NCI-H446 treated with DMSO at 0.1 percent for 48 hours (cell line): ENCODE results near the gene METRNL.
A peak's percentile ranks its signal among the peaks of the same experiment; 100 is the strongest.
"Not testable (repeated sequence)": the region's sequence is repeated elsewhere in the genome, so short reads cannot be mapped to it uniquely, and the experiment has no call there.

ENCODE experiments used
- DNase-seq: peaks from one replicate; lab custom pipeline; 2025; lab: John Stamatoyannopoulos, UW

Gene METRNL

GRCh38 chr17:83108709-83109108 is 29.3 kb downstream of the METRNL start:
- DNase-seq = no peak

DNA sequence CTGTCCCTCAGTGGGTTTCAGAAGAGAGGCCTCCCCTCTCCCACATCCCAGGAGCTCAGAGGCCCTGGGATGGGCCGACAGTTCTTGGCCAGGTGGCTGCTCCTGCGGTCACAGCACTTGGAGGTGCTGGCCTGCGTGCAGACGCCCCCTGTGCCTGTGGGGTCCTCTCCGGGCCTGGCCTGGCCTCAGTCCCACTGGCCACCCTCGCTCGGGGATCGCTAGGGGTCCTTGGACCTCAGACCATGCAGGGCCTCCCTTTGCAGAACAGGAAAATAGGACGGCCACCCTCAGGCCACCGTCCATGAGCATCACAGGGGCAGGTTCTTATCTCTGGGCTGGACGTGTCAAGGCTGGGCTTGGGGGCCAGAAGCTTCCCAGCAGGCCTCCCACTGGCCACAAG is 30.0 kb downstream of the METRNL start:
- DNase-seq = no peak

GRCh38 chr17:83109793-83110645 is 30.6 kb downstream of the METRNL start:
- DNase-seq = peak; percentile 17

GRCh38 chr17:83110735-83111134 is 31.3 kb downstream of the METRNL start:
- no peak for DNase-seq

- DNase-seq = no peak
These were observed 32.3 kb downstream of the METRNL start for GRCh38 chr17:83111516-83112282.

- no peak for DNase-seq
These were observed 34.0 kb downstream of the METRNL start for GRCh38 chr17:83113381-83113780.

GRCh38 chr17:83113792-83114191 is 34.4 kb downstream of the METRNL start:
- DNase-seq = no peak

- no peak for DNase-seq
These were observed 35.3 kb downstream of the METRNL start for GRCh38 chr17:83114706-83115105.

GRCh38 chr17:83115202-83115651 is 35.8 kb downstream of the METRNL start:
- no peak for DNase-seq

DNA sequence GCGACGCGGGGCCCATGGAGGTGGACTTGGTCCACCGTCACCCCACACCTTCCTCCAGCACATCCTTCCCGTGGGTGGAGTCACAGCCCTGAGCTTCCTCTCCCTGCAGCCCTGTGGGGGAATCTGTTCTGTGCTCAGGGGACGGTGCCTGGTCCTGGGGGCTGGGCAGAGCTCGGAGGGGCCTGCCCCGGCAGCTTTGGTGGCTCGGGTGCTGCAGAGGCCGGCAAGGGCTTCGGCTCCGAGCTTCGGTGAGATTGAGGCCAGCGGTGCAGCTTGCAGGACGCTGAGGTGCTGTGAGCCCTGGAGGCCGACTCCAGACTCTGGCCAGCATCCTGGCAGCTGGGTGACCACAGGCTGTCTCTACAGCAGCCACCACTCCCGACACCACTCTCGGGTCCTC is 36.4 kb downstream of the METRNL start:
- no peak for DNase-seq

DNA sequence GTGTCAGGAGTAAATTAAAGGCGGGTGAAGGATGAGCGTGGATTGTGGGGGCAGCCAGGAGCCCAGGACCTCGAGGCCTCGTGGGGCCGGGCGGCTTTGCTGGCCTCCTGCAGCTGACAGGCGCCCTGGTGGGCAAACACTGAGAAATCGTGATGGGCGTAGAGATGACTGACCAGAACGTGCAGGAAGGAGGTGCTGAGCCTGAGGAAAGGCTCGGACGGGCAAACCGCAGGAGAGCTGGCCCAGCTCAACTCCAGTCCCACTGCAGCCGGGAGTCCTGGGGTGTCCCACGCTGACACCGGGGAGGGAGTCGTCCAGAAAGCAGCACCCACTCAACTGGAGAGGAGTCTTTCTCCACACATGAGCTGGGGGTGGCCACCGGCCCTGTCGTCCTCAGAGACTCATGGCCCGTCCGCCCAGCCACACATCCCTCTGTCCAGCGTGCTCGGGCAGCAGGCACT is 36.9 kb downstream of the METRNL start:
- DNase-seq = no peak

- DNase-seq = no peak
These were observed 37.6 kb downstream of the METRNL start for GRCh38 chr17:83116783-83117555.

DNA sequence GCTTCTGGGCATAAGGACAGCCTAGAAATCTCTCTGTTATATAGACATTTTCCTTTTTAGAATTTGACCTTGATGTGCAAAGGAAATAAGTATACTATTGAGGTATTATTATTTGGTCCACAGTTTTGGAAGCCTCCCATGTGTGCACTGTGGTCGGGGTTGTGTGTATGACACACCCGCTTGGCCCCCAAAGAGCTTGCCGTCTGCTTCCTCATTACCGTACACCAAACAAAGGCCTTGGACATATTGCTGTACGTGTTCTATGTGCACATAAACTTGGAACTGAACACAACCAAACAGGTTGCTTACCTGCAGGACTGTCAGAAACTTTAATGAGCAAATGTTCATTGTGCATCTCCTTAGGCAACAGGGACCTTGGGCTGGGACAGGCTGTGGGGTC is 38.2 kb downstream of the METRNL start:
- no peak for DNase-seq

- no peak for DNase-seq
These were observed 38.8 kb downstream of the METRNL start for GRCh38 chr17:83118071-83118841.

- no peak for DNase-seq
These were observed 40.8 kb downstream of the METRNL start for GRCh38 chr17:83119987-83120864.

DNA sequence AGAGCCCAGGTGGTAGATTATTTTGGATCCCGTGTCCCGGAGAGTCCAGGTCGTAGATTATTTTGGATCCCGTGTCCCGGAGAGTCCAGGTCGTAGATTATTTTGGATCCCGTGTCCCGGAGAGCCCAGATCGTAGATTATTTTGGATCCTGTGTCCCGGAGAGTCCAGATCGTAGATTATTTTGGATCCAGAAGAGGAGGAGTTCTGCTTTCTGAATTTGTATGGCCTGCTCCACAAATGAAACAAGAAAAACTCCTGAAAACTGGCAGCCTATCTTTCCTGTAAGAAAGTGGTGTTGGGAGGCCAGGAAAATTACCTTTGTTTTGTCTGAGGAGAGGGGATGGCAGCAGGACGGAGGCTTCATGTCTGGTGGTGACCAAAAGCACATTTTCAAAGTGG is 42.1 kb downstream of the METRNL start:
- DNase-seq = not testable (repeated sequence)

DNA sequence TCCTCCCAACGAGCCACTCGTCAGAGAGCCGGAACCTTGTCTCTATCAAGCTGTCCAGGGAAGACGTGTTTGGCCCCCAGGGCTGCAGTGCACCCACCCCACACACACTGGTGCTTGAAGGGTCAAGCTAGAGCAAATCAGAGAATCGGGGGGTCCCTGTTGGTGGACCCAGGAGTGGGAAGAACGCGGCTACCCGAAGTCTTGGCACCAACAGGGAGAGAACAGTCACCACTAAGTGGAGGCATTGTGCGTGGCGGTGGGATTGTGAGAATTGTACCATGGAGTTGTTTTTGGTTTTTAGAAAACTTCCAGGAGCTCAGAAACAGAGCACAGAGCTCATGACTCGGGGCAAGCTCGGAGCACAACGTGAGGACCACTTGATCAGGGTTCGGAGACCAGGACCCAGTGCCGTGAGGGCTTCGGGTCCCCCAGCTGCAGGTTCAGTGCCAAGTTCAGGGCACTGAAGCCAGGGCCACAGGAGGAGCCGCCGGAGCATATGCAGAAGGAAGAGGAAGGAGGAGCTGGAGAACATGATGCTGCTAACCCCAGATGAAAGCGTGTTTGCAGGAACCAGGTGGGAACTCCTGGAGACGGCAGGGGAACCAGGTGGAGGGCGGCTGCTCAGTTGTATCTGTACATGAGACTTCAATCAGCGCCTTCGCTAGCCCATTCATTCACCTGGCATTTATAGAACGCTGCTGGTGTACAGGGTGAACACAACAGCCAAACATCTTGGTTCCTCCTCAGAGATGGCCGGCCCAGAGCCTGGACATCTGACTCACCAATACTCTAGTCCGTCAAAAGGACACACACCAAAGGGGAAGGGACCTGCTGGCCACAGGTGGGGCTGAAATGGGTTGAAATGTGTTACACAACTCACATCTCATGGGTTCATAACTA is 42.8 kb downstream of the METRNL start:
- no peak for DNase-seq

DNA sequence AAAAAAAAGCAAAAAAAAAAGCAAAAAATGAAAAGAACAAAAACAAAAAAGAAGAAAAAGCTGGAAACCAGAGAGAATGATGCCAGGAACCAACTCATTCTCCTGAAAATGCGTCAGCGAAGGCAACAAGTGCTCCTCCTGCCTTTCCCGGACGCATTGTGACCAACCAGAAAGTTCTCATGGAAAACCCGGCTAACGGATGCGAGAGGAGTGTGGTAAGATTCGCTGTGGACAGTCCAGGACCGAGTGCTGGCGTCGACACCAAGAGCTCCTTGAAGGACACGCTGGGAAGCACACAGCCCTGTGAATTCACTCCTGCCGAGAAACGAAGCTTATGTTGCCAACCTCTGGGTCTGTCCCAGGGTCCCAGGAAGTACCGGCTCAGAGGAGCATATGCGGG is 43.4 kb downstream of the METRNL start:
- no peak for DNase-seq
